ENCODE measurements around the gene SPRED3.

Gene SPRED3

DNA sequence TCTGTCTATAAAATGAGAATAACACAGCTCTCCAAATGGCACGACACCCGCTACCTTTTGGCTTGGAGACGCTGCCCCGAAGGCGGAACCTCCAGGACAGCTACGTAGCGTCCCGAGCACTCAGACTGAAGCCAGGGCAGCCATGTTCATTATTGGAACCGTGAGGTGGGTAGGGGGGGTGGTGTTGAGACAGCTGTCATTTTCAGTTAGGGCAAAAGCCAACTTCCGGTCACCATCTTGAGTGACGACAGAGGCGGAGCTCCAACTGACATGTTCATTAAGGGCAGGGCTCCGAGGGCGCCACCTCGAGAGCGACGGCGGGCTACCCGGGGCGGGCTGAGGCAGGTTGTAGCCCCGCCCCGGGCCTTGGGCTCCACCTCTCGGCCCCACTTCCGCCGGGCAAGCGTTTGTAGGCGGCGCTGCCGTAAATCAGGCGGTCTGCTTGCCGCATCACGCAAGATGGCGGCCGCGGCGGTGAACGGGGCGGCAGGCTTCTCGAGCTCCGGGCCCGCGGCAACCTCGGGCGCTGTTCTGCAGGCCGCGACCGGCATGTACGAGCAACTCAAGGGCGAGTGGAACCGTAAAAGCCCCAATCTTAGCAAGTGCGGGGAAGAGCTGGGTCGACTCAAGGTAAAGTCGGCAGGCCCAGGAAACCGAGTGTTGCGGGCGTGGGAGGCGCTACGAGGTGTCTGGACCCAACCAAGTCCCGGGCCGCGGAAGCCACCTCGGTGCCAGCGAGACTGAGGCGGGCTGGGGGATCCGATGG lies 14.0 kb upstream of the SPRED3 start, which contains the start of gene PSMD8:
Gene PSMD8 (plus strand): TSS at position 240 of the 766 bp plus-strand sequence. CDS start 31 bp downstream, at position 271.
- DNase-seq (ENCODE audit: low read depth), result peak; percentile 99
- TF ChIP-seq, protein P1, sequence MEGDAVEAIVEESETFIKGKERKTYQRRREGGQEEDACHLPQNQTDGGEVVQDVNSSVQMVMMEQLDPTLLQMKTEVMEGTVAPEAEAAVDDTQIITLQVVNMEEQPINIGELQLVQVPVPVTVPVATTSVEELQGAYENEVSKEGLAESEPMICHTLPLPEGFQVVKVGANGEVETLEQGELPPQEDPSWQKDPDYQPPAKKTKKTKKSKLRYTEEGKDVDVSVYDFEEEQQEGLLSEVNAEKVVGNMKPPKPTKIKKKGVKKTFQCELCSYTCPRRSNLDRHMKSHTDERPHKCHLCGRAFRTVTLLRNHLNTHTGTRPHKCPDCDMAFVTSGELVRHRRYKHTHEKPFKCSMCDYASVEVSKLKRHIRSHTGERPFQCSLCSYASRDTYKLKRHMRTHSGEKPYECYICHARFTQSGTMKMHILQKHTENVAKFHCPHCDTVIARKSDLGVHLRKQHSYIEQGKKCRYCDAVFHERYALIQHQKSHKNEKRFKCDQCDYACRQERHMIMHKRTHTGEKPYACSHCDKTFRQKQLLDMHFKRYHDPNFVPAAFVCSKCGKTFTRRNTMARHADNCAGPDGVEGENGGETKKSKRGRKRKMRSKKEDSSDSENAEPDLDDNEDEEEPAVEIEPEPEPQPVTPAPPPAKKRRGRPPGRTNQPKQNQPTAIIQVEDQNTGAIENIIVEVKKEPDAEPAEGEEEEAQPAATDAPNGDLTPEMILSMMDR (IDR thresholded peaks at IDR 0.05; ENCODE audit: low read depth, low read length, missing control alignments), result no peak

DNA sequence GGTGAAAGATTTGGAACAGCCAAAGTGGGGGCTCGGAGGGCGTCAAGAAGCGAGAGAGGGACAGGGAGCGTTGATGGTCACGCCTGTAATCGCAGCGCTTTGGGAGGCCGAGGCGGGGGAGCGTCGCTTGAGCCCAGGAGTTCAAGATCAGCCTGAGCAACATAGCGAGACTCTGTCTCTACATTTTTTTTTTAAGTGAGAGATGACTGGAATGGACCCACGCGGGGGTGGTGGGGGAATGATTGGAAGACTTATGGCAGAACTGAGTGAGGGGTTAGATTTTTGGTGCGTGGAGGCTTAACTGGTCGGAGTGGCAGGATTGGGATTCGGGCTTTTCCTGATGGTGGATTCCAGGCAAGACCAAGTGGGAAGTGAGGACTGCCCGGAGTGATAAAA lies 13.4 kb upstream of the SPRED3 start:
- peak overlapping the region; percentile 95 for H3K4me3 ChIP-seq (ENCODE audit: low read depth, low read length)
- TF ChIP-seq, protein P1 (IDR thresholded peaks at IDR 0.05; ENCODE audit: low read depth, low read length, missing control alignments), result no peak
- DNase-seq (ENCODE audit: low read depth), result no peak

More for the DNA sequence above, 14.0 kb upstream of the SPRED3 start, which contains the start of gene PSMD8:
- peak within 1 kb of the TSS; percentile 95 for H3K4me3 ChIP-seq (ENCODE audit: low read depth, low read length)

DNA sequence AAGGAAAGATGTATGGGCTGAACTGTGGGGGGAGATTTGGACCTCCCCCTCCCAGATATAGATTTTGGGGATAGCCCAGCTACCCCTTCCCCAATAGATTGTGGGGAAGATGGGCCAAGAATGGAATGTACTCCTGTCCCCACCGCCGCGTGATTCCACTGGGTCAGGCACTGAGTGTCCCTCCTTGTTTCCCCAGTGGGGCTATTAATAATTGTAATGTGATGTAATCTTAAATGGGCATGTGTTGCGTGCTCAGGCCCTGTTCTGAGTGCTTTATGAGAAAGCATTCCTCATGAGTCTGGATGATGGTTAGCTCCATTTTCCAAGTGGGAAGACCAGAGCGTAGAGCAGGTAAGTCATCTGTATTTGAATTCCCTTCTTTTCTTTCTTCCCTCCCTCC lies 12.7 kb upstream of the SPRED3 start:
- DNase-seq (ENCODE audit: low read depth), result no peak
- TF ChIP-seq, protein P1 (IDR thresholded peaks at IDR 0.05; ENCODE audit: low read depth, low read length, missing control alignments), result no peak
- peak overlapping the region; percentile 95 for H3K4me3 ChIP-seq (ENCODE audit: low read depth, low read length)

DNA sequence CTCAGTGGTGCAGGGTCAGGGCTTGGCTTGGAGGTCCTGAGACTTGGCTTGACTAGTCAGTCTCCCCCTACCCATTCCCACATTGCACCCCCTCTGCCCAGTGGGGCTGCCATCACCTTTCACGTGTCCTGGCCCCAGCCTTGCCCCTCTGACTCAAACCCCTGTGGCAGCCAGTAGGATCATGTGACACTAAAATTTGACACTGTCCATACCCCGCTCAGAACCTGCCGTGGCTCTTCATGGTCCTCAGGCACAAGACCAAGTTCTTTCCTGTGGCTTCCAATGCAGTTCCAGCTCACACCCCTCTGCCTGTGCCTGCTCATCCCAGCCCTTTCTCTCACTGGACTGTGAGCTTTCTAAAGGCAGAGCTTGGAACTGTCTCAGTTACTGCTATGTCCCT lies 11.9 kb upstream of the SPRED3 start:
- no peak for DNase-seq (ENCODE audit: low read depth)
- TF ChIP-seq, protein P1 (IDR thresholded peaks at IDR 0.05; ENCODE audit: low read depth, low read length, missing control alignments), result no peak
- no peak overlapping the region for H3K4me3 ChIP-seq (ENCODE audit: low read depth, low read length)

DNA sequence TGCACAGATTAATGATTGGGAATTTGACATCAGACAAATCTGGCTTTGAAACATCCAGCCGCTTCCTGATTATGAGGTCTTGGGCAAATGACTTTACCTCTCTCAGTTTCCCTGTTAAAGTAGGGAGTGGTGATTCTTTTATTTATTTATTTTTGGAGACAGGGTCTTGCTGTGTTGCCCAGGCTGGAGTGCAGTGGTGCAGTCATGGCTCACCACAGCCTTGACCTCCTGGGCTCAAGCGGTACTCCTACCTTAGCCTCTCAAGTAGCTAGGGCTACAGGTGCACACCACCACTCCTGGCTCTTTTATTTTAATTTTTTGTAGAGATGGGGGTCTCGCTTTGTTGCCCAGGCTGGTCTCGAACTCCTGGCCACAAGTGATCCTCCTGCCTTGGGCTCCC lies 11.4 kb upstream of the SPRED3 start:
- H3K4me3 ChIP-seq (ENCODE audit: low read depth, low read length), result no peak overlapping the region

DNA sequence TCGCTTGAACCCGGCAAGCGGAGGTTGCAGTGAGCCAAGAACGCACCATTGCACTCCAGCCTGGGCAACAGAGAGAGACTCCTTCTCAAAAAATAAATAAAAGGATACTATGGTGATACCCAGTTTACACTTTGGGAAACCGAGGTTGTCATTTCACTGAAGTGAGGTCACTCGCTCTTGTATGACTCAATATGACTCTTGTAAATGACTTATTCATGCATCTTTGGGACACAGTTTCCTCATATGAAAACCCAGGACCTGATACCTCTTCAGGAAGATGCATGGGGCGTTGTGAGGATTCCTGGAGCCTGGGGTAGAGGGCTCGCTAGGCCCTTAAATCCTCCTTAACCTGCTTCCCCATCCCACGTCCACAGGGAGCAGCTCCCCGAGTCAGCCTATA lies 9.6 kb upstream of the SPRED3 start:
- TF ChIP-seq, protein P1 (IDR thresholded peaks at IDR 0.05; ENCODE audit: low read depth, low read length, missing control alignments), result no peak
- no peak overlapping the region for H3K4me3 ChIP-seq (ENCODE audit: low read depth, low read length)
- no peak for DNase-seq (ENCODE audit: low read depth)

More for the DNA sequence above, 11.4 kb upstream of the SPRED3 start:
- DNase-seq (ENCODE audit: low read depth), result no peak
- TF ChIP-seq, protein P1 (IDR thresholded peaks at IDR 0.05; ENCODE audit: low read depth, low read length, missing control alignments), result no peak

DNA sequence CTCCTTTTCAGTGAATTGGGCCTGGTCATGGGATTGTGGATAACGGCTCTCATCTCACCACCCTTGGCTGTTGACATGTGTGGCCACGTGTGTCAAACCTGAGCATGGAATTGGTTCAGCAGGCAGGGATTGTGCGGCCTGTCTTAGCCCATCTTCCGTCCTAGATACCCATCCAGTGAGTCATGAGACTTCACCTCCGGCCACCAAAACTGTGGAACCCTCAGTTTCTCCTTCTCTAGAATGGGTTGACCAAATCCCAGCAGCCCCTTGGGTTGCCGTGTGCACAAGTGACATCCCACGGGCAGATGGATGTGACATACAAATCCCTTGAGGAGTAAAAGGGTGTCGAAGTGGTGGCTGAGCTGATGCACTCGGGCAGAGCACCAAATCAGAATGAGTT lies 7.4 kb upstream of the SPRED3 start:
- TF ChIP-seq, protein P1 (IDR thresholded peaks at IDR 0.05; ENCODE audit: low read depth, low read length, missing control alignments), result no peak
- no peak for DNase-seq (ENCODE audit: low read depth)
- H3K4me3 ChIP-seq (ENCODE audit: low read depth, low read length), result no peak overlapping the region

Data from GM12864 (cell line).